CD4-positive, alpha-beta T cell treated with Interleukin-2 at 100 ng/mL for 4 hours (primary cell): ENCODE measurements around the gene NPPA.

Experiments used
- DNase-seq: peaks from one replicate; pipeline ENCODE4 v3.0.0-alpha.2; 2020; ENCODE audit warnings: low spot score

NPPA gene

DNA sequence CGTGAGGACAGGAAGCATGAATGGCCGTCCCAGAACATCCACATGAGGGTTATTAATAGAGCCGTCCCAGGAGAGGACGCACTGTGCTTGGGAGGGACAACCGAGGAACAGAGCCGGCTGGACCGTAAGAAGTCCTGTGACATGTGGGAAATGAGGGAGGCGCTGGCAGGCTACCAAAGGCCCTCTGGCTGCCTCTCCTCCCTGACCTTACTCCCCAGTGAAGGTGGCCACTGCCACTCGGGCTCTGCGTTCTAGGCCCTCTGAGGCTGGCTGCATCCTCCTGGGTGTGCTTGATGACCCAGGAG lies 26.6 kb upstream of the NPPA start:
- DNase-seq: no peak

DNA sequence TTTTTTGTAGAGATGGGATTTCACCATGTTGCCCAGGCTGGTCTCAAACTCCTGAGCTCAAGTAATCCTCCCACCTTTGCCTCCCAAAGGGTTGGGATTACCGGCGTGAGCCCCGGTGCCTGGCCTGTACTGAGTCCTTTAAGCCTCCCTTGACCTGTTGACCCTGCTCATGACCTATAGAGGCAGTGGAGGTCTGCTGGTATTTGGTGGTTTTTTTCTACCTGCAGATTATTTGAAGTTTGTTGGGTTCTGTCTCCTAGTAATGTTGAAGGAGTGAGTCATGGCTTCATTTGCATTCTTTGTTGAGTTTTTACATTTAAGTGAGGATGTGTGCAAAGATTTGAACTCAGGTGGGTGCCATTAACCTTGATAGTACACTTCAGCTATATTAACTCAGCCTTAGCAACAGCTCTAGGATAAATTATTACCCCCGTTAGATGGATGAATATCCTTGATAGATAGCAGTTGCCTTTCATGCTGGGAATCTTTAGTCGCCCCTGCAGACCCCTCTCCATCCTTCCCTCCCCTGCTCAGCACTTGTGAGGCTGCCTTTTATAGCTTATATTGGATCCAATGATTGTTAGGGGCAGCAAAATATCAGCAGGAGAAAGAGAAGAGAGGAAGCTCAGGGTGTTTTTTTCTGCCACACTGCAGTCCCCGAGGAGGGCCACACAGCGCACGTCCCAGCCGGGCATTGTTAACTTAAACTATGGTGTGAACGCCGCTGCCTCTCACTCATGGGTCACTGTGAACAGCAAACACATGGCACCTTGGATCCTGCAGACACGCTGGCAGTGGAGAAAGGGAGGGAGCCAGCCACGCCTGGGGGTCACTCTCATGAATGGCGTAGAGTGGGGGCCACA lies 26.0 kb upstream of the NPPA start:
- DNase-seq: no peak

DNA sequence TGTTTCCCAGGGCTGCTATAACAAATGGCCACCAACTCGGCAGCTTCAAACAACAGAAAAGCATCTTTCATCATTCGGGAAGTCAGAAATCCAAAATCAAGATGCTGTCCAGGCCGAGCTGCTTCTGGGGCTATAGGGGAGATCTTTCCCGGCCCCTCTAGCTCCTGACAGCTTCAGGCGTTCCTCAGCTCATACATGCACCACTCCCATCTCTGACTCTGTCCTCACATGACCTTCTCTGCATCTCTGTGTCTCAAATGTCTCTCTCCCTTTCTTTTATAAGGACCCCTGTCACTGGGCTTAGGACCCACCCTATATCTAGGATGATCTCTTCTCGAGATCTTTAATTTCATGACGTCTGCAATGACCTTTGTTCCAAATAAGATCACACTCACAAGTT lies 25.0 kb upstream of the NPPA start:
- DNase-seq: no peak

DNA sequence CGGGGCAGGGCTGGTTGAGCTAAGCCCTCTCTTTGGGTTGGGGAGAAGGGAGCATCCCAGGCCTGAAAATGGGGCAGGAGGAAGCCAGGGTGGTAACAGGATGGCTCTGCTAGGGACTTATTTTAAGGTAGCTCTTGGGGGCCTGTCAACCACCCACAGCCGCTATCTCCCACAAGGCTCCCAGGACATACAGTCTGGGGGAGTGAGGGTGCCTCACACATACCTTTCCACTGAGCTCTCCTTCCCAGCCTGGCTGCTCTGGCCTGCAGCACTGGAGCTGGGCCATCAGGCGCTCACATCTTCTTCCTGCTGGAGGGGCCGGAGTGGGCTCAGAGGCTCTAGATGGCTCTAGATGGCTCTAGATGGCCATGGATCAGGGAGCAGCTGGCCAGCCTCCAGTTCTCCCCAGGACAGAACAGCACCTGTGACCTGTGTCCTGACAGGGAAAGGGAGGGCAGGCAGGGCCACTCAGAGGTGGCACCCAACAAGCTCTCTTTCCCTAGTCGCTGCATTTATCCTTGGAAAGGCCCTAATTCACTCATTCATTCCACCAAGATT lies 22.1 kb upstream of the NPPA start:
- no peak for DNase-seq

DNA sequence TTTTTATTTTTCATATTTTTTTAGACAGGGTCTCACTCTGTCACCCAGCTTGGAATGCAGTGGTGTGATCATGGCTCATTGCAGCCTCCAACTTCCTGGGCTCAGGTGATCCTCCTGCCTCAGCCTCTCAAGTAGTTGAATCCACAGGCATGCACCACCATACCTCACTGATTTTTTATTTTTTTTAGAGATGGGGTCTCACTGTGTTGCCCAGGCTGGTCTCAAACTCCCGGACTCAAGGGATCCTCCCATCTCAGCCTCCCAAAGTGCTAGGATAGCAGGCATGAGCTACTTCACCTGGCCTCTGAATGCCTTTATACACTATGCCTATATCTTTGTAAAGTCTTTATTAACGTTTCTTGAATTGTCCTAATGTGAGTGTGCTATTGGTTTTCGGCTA lies 21.5 kb upstream of the NPPA start:
- DNase-seq: no peak

DNA sequence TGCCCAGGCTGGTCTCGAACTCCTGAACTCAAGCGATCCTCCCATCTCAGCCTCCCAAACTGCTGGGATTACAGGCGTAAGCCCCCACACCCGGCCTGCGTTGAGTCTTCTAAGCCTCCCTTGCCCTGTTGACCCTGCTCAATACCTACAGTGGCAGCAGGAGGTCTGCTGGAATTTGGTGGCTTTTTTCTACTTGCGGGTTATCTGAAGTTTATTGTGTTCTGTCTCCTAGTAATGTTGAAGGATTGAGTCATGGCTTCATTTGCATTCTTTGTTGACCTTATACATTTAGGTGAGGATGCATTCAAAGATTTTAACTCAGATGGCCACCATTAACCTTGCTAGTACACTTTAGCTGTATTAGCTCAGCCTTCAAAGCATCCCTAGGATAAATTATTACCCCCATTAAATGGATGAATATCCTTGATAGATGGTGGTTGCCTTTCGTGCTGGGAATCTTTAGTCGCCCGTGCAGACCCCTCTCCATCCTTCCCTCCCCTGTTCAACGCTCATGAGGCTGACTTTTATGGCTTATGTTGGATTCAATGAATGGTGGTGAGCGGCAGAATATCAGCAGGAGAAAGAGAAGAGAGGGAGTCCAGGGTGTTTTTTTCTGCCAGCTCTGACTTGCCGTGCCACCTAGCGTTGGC lies 20.9 kb upstream of the NPPA start:
- DNase-seq: no peak

DNA sequence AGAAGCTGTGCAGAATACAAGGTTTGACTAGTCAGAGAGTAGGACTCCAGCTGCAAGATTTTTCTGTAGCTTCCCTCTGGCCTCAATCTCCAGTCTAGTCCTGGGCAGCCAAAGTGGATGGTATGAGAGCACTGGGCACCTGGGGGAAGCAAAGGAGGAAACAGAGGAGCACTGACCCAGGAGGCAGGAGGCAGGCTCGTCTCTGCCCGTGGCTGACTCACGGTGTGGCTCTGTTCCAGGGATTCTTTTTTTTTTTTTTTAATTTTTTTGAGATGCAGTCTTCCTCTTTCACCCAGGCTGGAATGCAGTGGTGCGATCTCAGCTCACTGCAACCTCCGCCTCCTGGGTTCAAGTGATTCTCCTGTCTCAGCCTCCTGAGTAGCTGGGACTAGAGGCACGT lies 15.3 kb upstream of the NPPA start:
- no peak for DNase-seq

DNA sequence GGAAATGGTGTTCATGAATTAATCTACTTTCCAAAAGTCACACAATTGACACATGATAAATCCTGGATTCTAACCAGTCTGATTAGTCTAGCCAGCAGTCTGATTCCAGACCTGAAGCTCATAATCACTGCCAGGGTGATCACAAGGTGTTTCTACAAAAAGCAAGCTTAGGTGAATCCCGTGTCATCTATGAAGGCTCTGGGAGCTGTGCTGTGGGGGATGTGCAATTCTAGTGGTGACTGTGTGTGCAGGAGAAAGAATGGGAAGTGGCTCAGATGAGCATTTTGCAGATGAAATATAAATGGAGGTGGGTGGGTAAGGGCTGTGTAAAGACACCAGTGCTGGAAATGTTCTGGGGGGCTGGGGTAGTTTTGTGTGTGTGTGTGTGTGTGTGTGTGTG lies 13.0 kb upstream of the NPPA start:
- DNase-seq: no peak

DNA sequence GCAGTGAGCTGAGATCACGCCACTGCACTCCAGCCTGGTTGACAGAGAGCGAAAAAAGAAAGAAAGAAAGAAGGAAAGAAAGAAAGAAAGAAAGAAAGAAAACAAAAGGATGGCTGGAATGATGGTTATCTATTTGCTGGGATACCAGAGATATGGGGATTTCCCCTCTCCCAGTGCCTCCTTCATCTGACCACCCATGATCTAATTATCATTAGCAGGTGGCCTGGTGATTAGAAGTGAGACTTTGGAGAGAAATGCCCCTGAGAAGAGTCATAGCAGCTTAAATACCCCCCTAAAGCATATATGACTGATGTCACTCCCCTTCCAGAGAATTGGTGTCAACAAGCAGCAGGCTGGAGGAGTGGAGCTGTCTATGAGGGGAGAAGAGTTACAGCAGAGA lies 12.5 kb upstream of the NPPA start:
- DNase-seq: no peak

DNA sequence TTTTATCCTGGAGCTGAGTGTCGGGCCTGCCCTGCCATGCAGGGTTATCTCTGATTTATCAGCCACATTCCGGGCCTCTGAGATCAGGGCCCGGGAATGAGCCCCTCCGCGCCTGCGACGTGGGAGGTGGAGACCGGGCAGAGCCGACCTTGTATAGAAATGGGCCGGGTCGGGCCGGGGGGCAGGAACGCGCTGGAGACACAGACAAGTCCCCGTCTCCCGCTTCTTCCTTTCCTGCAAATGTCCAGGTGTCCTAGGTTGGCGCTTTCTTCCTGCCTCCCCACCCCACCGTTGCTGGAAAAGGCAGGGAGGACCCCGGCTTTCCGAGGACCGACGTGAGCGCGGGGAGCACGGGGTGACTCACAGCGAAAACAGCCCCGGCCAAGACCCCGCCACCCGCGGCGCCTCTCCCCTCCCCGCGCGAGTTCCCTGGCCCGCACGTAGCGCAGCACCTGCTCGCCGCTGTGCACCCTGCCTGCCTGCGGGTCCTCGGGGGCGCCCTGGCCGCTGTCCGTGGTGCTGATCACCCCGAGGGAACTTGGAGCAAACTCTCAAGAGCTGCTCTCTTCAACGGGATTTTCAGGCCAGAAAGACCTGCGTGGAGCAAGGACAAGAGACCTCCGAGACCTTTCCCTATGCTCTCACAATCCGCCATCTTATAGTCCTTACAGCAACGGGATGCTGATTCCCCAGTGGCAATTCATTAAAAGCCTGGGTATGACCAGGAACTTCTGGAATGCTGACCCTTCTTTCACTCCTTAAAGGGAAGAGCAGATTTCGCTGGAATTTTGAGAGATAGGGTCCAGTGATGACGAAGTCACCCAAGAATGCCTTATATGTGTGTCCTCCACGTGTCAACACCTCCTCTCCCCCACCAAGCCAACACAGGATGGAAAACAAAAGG lies 11.6 kb upstream of the NPPA start:
- peak; percentile 56 for DNase-seq

DNA sequence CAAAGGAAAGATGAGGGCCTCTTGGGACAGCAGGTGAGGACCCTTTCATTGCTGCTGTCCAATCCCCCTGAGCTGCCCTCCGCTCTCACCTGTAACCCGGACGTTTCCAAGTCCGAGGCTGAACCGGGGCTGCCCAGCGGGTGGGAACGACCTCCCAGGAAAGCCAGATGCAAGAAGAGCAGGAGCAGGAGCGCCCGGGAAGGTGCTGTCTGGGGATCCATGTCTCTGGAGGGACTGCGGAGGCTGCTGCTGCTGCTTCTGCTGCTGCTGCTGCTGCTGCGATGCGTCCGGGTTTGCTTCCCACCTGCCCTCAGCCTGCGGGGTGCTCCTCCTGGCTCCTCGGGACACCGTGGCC lies 11.0 kb upstream of the NPPA start, which contains the start of gene NPPB:
Gene NPPB, minus strand, starts transcription at position 333 of the 355 bp plus-strand sequence. Its CDS starts 112 bp downstream, at position 221.
- DNase-seq: no peak

DNA sequence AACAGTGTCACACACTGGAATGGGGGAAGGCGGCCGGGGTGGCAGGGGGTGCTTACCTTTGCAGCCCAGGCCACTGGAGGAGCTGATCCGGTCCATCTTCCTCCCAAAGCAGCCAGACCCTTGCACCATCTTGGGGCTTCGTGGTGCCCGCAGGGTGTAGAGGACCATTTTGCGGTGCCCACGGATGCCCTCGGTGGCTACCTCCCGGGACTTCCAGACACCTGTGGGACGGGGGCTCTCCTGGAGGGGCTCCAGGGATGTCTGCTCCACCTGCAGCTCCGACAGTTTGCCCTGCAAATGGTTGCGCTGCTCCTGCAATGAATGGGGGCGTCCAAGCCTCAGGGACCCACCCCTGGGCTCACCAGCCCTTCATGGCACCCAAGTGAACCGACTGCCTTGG lies 10.6 kb upstream of the NPPA start:
- DNase-seq: no peak

DNA sequence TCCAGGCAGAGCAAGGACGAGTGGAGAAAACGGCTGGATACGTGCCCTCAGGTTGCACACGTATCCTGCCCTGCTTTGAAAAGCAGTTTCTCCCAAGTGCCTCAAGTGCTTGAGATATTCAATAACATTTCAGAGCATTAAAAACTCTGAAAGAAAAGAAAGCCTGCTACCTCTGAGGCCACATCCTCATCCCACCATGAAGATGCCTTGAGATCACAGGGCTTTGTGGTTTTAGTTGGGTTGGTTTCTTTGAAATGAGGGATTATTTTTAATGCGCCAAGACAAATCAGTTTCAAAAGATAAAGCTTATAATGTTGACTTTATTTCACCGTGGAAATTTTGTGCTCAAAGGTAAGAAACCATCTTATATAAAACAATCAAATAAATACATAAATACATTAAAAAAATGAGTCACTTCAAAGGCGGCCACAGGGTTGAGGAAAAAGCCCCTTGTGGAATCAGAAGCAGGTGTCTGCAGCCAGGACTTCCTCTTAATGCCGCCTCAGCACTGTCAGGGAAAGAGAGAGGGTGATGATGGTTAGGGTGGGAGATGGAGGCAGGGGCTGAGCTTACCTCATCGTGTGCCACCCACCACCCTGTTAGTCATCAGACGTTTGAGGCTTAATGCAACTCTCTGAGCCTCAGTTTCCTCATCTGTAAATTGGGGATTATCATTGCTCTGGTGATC lies 9.7 kb upstream of the NPPA start:
- DNase-seq: no peak

DNA sequence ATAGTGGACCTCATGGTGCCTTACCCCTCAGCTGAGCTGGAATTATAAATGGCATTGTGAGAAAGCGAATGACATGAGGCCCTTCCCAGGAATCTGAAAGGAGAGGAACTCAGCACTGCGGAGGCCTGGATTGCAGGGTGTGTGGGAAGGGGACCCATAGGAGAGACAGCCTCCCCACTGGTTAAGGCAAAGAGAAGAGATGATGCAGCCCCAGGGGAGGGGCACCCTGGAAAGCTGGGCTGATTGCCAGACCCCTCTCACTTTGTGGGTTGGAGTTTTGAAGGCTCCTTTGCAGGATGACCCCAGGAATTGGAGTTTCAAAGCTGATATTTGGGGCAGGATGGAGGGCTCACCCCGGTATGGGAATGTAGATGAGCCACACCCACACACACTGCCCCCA lies 9.1 kb upstream of the NPPA start:
- no peak for DNase-seq

DNA sequence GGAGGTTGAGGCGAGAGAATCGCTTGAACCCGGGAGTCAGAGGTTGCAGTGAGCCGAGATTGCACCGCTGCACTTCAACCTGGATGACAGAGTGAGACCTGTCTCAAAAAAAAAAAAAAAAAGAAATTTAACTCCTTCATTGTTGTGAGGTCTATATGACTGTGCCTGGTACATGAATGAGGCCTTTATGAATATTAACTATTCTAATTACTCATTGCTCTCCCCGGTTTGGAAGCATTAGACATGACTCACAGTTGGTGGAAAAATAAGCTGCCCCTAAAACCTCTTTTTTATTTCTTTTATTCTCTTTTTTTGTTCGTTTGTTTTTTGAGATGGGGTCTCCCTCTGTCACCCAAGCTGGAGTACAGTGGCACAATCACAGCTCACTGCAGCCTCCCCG lies 7.8 kb upstream of the NPPA start:
- DNase-seq: no peak

DNA sequence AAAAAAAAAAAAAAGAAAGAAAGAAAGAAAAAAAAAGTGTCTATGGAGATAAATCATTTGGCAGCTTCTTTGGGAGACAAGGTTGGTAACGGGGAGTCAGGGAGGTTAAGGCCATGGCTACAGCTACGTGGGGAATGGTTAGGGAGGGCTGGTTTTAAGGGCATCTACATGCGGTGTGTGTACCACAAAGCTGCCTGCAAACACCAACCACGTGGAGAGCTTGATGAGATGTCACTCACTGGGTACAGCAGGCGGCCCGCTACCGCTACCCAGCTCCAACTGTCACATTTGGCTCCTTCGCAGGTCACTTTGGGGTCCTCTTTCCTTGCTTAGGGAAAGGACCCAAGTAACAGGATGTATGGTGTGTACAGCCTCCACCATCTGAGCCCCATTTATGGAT lies 6.9 kb upstream of the NPPA start:
- no peak for DNase-seq

DNA sequence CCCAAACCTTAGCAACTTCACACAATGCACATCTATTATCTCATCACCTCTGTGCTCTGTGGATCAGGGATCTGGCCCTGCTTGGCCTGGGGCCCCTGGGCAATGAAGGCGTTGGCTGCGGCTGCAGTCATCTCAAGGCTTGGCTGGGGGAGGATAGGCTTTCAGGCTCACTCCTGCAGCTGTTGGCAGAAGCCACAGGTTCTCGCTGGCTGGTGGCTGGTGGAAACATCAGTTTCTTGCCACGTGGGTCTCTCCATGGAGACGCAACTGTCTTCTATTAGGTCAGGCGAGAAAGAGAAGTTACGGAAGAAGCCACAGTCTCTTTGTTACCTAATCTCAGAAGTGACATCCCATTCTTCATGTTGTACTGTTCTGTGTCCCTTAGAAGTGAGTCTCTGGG lies 3.6 kb upstream of the NPPA start:
- DNase-seq: no peak

DNA sequence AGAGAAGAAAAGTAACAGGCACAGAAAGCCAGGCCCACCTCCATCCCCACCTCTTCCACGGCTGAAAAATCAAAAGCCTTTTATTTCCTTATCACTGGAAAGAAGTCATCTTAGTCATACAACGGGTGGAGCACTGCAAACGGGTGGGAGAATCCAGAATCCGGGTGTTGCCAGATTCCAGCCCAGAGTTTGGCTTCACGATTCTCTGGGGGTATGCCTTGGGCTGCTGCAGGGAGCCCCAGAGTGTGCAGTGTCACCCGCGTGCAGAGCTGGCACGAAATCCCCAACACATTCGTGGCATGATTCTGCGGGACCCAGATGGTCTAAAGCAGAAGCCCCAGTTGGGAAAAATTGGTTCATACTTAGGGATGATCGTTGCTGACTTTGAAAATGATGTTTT lies 2.6 kb upstream of the NPPA start:
- no peak for DNase-seq

DNA sequence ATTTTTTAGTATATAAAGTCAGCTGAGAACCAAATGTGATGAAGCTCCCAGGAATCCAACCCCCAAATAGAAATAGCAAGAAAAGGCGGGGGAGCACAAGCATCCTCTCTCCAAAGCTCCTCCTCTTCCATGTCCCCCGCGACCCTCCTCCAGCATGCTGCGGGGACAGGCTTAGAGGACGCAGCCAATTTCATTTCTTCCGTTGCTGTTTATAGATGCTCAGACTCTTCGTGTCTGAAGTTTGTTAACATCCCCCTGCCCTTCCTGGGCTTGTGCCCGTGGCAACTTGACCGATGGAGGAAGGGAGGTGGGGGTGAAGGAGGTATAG lies 754 bp upstream of the NPPA start:
- no peak for DNase-seq

DNA sequence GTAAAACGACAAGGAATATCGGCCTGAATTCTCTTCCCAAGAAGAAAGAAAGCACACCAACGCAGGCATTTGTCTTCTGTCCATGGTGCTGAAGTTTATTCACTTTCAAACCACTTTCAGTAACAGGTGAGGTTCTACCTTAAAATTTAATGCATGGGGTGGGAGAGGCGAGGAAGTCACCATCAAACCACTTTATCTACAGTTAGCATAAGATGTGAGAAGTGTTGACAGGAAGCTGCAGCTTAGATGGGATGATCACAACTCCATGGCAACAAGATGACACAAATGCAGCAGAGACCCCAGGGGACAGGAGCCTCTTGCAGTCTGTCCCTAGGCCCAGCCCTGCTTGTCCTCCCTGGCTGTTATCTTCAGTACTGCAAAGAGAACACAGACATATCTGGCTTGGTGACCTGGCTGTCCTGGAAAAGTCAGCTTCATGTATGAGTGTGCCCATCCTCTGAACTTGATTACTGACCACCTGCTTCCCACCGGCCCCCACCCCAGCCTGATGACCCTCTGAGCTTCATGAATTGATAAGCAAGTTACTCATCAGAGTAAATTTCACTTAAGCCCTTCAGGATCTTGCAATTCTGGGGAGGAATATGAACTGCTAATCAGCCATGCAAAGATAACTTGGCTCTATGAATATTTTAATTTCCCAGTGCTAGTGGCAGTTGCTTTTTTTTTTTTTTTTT lies 1.8 kb downstream of the NPPA start:
- no peak for DNase-seq

DNA sequence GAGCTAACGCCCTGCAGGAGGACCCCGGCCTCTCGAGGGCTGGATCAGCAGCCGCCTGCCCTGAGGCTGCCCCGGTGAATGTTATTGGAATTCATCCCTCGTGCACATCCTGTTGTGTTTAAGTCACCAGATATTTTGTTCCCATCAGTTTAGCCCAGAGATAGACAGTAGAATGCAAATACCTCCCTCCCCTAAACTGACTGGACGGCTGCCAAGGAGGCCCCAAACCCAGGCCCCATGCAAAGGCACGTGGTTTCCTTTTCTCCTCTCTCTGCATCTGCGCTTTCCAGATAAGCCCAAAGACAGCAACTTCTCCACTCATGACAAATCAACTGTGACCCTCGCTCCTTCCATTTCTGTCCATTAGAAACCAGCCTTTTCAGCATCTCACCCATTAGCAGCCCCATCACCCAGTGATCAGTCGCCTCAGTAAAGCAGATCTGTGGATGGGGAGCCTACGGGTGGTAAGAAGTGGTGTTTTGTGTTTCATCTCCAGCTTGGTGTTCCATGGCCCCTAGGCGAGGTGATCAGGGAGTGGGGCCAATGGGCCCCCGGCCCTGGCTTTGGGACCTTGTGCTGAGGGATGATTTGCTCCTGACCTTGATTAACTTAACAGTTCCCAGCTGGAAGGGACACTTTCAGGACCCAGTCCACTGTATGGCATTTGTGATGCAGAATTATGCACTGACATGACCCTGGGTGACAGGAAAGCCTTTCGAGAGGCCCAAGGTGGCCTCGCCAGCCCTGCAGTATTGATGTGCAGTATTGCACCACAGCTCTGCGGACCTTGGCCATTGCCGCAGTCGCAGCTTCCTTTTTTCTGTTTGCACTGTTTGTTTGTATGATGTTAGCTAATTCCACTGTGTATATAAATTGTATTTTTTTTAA lies 5.2 kb downstream of the NPPA start:
- no peak for DNase-seq
